ENCODE measurements around the gene AOX1.

AOX1 gene

GRCh38 chr2:200617156-200618053, 31.6 kb downstream of the AOX1 start:
- Histone ChIP-seq H3K27ac (ENCODE audit: low read depth, low read length, severe bottlenecking) (no peak overlapping the region), H3K4me1 (ENCODE audit: control insufficient read depth, insufficient read depth, low read length, poor library complexity, severe bottlenecking) (peaks cover 4% of the 10 kb centered on the region), H3K36me3 (ENCODE audit: control insufficient read depth, insufficient read depth, low read length) (no peaks in the 10 kb centered on the region), H3K4me3 (ENCODE audit: extremely low read depth, insufficient read depth, low read length, poor library complexity, severe bottlenecking) (no peak overlapping the region), H3K9me3 (ENCODE audit: control insufficient read depth, low read length) (no peaks in the 10 kb centered on the region)
- 84 to 88% methylated on average over 3 to 4 of the region's 6 CpGs for WGBS, 2 experiments (ENCODE audit: insufficient coverage in 2 of 2)

- Histone ChIP-seq H3K4me3 (ENCODE audit: extremely low read depth, insufficient read depth, low read length, poor library complexity, severe bottlenecking) (no peak overlapping the region), H3K27ac (ENCODE audit: low read depth, low read length, severe bottlenecking) (no peak overlapping the region), H3K36me3 (ENCODE audit: control insufficient read depth, insufficient read depth, low read length) (no peaks in the 10 kb centered on the region), H3K4me1 (ENCODE audit: control insufficient read depth, insufficient read depth, low read length, poor library complexity, severe bottlenecking) (peaks cover 4% of the 10 kb centered on the region), H3K9me3 (ENCODE audit: control insufficient read depth, low read length) (no peaks in the 10 kb centered on the region)
- WGBS, 2 experiments (ENCODE audit: insufficient coverage in 2 of 2) = 88 to 89% methylated on average over 1 to 2 of the region's 3 CpGs
Observed at GRCh38 chr2:200618054-200618419, 32.2 kb downstream of the AOX1 start.

DNA sequence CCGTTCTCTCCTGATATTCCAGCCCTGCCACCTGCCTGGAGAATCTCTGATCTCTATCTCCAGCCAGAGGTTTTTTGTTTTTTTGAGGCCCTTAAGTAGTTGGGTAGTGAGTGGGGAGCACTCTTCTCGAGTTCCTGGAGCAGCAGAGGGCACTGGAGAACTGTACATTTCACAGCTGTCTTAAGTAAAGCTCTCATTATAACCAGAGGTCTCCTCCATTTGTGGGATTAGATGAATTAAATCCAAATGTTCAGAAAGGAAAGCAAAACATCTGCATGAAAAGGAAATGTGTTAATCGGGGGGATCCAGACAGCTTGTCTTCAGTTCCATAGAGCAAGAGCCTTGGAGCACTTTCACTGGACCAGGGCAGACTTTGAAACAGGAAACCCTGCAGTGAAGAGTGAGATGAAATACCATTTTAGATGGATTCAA, 32.8 kb downstream of the AOX1 start:
- H3K36me3 ChIP-seq (ENCODE audit: control insufficient read depth, insufficient read depth, low read length) = no peaks in the 10 kb centered on the region
- H3K9me3 ChIP-seq (ENCODE audit: control insufficient read depth, low read length) = no peaks in the 10 kb centered on the region
- 100% methylated on average over 1 of the region's 3 CpGs for WGBS, 2 experiments (ENCODE audit: insufficient coverage in 2 of 2)
- H3K4me1 ChIP-seq (ENCODE audit: control insufficient read depth, insufficient read depth, low read length, poor library complexity, severe bottlenecking) = peaks cover 4% of the 10 kb centered on the region
- H3K4me3 ChIP-seq (ENCODE audit: extremely low read depth, insufficient read depth, low read length, poor library complexity, severe bottlenecking) = no peak overlapping the region
- no peak overlapping the region for H3K27ac ChIP-seq (ENCODE audit: low read depth, low read length, severe bottlenecking)

GRCh38 chr2:200619279-200619678, 33.5 kb downstream of the AOX1 start:
- WGBS, 2 experiments (ENCODE audit: insufficient coverage in 2 of 2) = 83 to 90% methylated on average over 1 of the region's 2 CpGs
- Histone ChIP-seq H3K4me1 (ENCODE audit: control insufficient read depth, insufficient read depth, low read length, poor library complexity, severe bottlenecking) (peaks cover 2% of the 10 kb centered on the region), H3K9me3 (ENCODE audit: control insufficient read depth, low read length) (no peaks in the 10 kb centered on the region), H3K4me3 (ENCODE audit: extremely low read depth, insufficient read depth, low read length, poor library complexity, severe bottlenecking) (no peak overlapping the region), H3K36me3 (ENCODE audit: control insufficient read depth, insufficient read depth, low read length) (no peaks in the 10 kb centered on the region), H3K27ac (ENCODE audit: low read depth, low read length, severe bottlenecking) (no peak overlapping the region)

DNA sequence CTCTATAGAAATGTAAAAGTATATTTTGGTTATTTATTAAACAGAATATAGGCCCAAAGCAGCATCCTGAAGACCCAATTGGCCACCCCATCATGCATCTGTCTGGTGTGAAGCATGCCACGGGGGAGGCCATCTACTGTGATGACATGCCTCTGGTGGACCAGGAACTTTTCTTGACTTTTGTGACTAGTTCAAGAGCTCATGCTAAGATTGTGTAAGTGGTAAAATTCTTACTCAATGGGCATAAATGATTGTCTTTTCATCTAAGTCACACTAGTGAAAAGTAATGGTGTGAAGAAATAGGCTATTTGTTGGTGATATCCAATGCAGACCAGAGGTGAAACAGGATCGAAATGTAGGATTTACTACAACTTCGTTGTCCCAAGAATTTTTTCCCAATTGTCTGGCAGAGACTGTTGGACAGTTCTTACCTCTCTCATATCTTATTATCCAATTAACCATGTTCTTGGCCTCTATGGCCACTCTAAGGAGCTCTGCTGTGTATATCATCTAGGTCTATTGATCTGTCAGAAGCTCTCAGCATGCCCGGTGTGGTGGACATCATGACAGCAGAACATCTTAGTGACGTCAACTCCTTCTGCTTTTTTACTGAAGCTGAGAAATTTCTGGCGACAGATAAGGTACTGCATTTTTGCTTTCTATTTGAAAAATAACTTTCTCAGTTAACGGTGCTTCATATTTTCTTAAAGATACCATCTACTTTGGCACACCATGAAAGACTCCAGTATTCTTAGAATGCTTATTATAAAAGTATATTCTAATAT, 35.0 kb downstream of the AOX1 start:
- H3K4me3 ChIP-seq (ENCODE audit: extremely low read depth, insufficient read depth, low read length, poor library complexity, severe bottlenecking) = no peak overlapping the region
- H3K9me3 ChIP-seq (ENCODE audit: control insufficient read depth, low read length) = no peaks in the 10 kb centered on the region
- H3K36me3 ChIP-seq (ENCODE audit: control insufficient read depth, insufficient read depth, low read length) = no peaks in the 10 kb centered on the region
- no peaks in the 10 kb centered on the region for H3K4me1 ChIP-seq (ENCODE audit: control insufficient read depth, insufficient read depth, low read length, poor library complexity, severe bottlenecking)
- no peak overlapping the region for H3K27ac ChIP-seq (ENCODE audit: low read depth, low read length, severe bottlenecking)
- WGBS, 2 experiments (ENCODE audit: insufficient coverage in 2 of 2) = 94 to 98% methylated on average over 6 of the region's 7 CpGs

DNA sequence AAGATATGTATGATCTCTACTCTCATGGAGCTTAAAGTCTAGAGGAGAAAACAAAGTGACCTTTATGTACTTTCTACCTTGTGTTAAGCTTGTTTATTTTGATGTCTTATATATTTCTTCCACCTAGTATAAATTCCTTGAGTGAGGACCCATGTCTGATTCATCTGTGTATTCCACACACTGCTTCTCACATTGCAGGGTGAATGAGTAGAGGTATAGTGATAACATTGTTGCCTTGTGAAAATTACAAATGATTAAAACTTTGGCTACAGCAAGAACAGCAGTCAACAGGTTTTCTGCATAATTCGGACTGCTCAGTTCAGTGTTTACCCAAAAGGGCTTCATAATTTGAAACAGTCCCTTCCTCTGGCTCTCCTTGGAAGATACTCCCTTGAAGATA, 36.3 kb downstream of the AOX1 start:
- no peaks in the 10 kb centered on the region for H3K9me3 ChIP-seq (ENCODE audit: control insufficient read depth, low read length)
- WGBS, 2 experiments (ENCODE audit: insufficient coverage in 2 of 2) = 83% methylated on average over 1 of the region's 1 CpG; no CpG with 5 or more reads in 1 of the 2 experiments
- H3K36me3 ChIP-seq (ENCODE audit: control insufficient read depth, insufficient read depth, low read length) = no peaks in the 10 kb centered on the region
- H3K27ac ChIP-seq (ENCODE audit: low read depth, low read length, severe bottlenecking) = no peak overlapping the region
- no peaks in the 10 kb centered on the region for H3K4me1 ChIP-seq (ENCODE audit: control insufficient read depth, insufficient read depth, low read length, poor library complexity, severe bottlenecking)
- H3K4me3 ChIP-seq (ENCODE audit: extremely low read depth, insufficient read depth, low read length, poor library complexity, severe bottlenecking) = no peak overlapping the region

GRCh38 chr2:200624026-200624425, 38.2 kb downstream of the AOX1 start:
- peaks cover 6% of the 10 kb centered on the region for H3K4me1 ChIP-seq (ENCODE audit: control insufficient read depth, insufficient read depth, low read length, poor library complexity, severe bottlenecking)
- H3K27ac ChIP-seq (ENCODE audit: low read depth, low read length, severe bottlenecking) = no peak overlapping the region
- 88 to 100% methylated on average over 1 to 2 of the region's 2 CpGs for WGBS, 2 experiments (ENCODE audit: insufficient coverage in 2 of 2)
- H3K4me3 ChIP-seq (ENCODE audit: extremely low read depth, insufficient read depth, low read length, poor library complexity, severe bottlenecking) = no peak overlapping the region
- H3K9me3 ChIP-seq (ENCODE audit: control insufficient read depth, low read length) = no peaks in the 10 kb centered on the region
- no peaks in the 10 kb centered on the region for H3K36me3 ChIP-seq (ENCODE audit: control insufficient read depth, insufficient read depth, low read length)

DNA sequence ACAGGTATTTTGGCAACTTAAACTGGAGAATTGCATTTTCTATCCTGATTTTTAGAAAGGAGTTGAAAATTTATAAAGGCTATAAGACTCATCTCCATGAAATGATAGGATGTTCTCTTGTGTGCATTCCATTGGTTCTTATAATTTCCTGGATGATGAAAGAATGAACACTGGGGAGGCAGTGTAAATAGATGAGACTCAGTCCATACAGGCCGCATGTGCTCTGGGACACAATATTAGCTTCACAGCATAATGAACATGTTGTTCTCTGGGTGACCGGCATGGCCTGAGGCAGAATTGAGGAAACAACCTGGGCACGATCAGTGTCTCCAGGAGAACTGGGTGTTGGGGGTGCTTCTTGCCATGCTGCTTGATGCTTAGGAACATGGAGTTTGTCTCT, 38.8 kb downstream of the AOX1 start:
- no peaks in the 10 kb centered on the region for H3K36me3 ChIP-seq (ENCODE audit: control insufficient read depth, insufficient read depth, low read length)
- 83 to 100% methylated on average over 1 to 2 of the region's 3 CpGs for WGBS, 2 experiments (ENCODE audit: insufficient coverage in 2 of 2)
- H3K9me3 ChIP-seq (ENCODE audit: control insufficient read depth, low read length) = no peaks in the 10 kb centered on the region
- H3K27ac ChIP-seq (ENCODE audit: low read depth, low read length, severe bottlenecking) = no peak overlapping the region
- H3K4me1 ChIP-seq (ENCODE audit: control insufficient read depth, insufficient read depth, low read length, poor library complexity, severe bottlenecking) = peaks cover 6% of the 10 kb centered on the region
- H3K4me3 ChIP-seq (ENCODE audit: extremely low read depth, insufficient read depth, low read length, poor library complexity, severe bottlenecking) = no peak overlapping the region

- Histone ChIP-seq H3K9me3 (ENCODE audit: control insufficient read depth, low read length) (no peaks in the 10 kb centered on the region), H3K4me1 (ENCODE audit: control insufficient read depth, insufficient read depth, low read length, poor library complexity, severe bottlenecking) (peaks cover 6% of the 10 kb centered on the region), H3K4me3 (ENCODE audit: extremely low read depth, insufficient read depth, low read length, poor library complexity, severe bottlenecking) (no peak overlapping the region), H3K27ac (ENCODE audit: low read depth, low read length, severe bottlenecking) (no peak overlapping the region), H3K36me3 (ENCODE audit: control insufficient read depth, insufficient read depth, low read length) (no peaks in the 10 kb centered on the region)
- 43% methylated on average over 1 of the region's 2 CpGs; no CpG with 5 or more reads in 1 of the 2 experiments for WGBS, 2 experiments (ENCODE audit: insufficient coverage in 2 of 2)
Observed at GRCh38 chr2:200625282-200625681, 39.5 kb downstream of the AOX1 start.

GRCh38 chr2:200625958-200626363, 40.1 kb downstream of the AOX1 start:
- no peak overlapping the region for H3K27ac ChIP-seq (ENCODE audit: low read depth, low read length, severe bottlenecking)
- peaks cover 6% of the 10 kb centered on the region for H3K4me1 ChIP-seq (ENCODE audit: control insufficient read depth, insufficient read depth, low read length, poor library complexity, severe bottlenecking)
- H3K36me3 ChIP-seq (ENCODE audit: control insufficient read depth, insufficient read depth, low read length) = no peaks in the 10 kb centered on the region
- no peaks in the 10 kb centered on the region for H3K9me3 ChIP-seq (ENCODE audit: control insufficient read depth, low read length)
- no peak overlapping the region for H3K4me3 ChIP-seq (ENCODE audit: extremely low read depth, insufficient read depth, low read length, poor library complexity, severe bottlenecking)
- WGBS, 2 experiments (ENCODE audit: insufficient coverage in 2 of 2) = 86 to 100% methylated on average over 1 of the region's 2 CpGs

Data from mesodermal cell (in vitro differentiated cells).